ENCODE data around the gene DNAJC6.

DNA sequence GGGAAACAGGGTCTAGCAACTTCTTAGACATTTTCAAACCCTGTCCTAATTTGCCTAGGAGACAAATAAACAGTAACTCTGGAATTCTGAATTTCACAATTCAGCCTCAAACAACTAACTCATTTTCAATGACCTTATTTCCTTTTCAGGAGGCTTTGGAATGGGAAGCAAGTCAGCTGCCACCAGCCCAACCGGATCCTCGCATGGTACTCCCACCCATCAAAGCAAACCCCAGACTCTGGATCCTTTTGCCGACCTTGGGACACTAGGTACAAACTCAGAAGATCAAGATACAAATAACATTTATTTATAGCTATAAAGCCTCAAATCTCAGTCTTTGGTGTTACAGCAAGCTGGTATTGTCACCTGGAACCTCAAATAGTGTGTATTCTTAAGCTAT is 92.3 kb downstream of the DNAJC6 start:
- TF ChIP-seq CTCF (conservative IDR thresholded peaks at IDR 0.05; ENCODE audit: low read length) (no peak), EZH2phosphoT487 (IDR thresholded peaks at IDR 0.05; ENCODE audit: borderline replicate concordance) (no peak)
